Liver (tissue), 9 donors: ENCODE measurements around the gene SPOP. TPM values are rescaled to one million over a fixed set of nuclear protein-coding genes. Genes with fewer than 3 reads are reported as not detected.

Experiments
- DNase-seq: peaks from one replicate; pipeline ENCODE4 v3.0.0-alpha.2; 2017; ENCODE audit warnings: low spot score
- H3K27ac ChIP-seq, 2 donors: one replicate each; pipeline ENCODE4 v1.7.0; 2013; ENCODE audit warnings: inconsistent platforms in 2 of 2, low read length in 2 of 2, control low read depth in 1 of 2, low read depth in 1 of 2, mild to moderate bottlenecking in 1 of 2
- H3K27me3 ChIP-seq, 4 donors: one replicate each; pipeline versions ENCODE4 v1.6.1 to v1.7.0; 2013; ENCODE audit warnings: low read length in 3 of 4, inconsistent platforms in 1 of 4, mild to moderate bottlenecking in 1 of 4, moderate library complexity in 1 of 4; ENCODE audit not compliant: control insufficient read depth in 4 of 4, insufficient read depth in 4 of 4
- H3K36me3 ChIP-seq, 4 donors: one replicate each; pipeline versions ENCODE4 v1.6.1 to v1.7.0; 2013; ENCODE audit warnings: low read length in 3 of 4, mild to moderate bottlenecking in 3 of 4, low read depth in 1 of 4, moderate library complexity in 1 of 4; ENCODE audit not compliant: control insufficient read depth in 4 of 4, insufficient read depth in 3 of 4
- H3K4me1 ChIP-seq, 4 donors: one replicate each; pipeline versions ENCODE4 v1.6.1 to v1.7.0; 2013; ENCODE audit warnings: low read length in 3 of 4, mild to moderate bottlenecking in 3 of 4, moderate library complexity in 1 of 4; ENCODE audit not compliant: control insufficient read depth in 4 of 4, insufficient read depth in 4 of 4
- H3K4me3 ChIP-seq, 3 donors: one replicate each; pipeline versions ENCODE4 v1.6.1 to v1.7.0; 2013; ENCODE audit warnings: low read length in 3 of 3, control low read depth in 1 of 3, low read depth in 1 of 3, mild to moderate bottlenecking in 1 of 3
- H3K9ac ChIP-seq, 2 donors: one replicate each; pipeline ENCODE4 v1.7.0; 2013; ENCODE audit warnings: low read length in 2 of 2, mild to moderate bottlenecking in 2 of 2, moderate library complexity in 2 of 2, control low read depth in 1 of 2, low read depth in 1 of 2
- H3K9me3 ChIP-seq, 4 donors: one replicate each; pipeline versions ENCODE4 v1.6.1 to v1.7.0; 2013; ENCODE audit warnings: low read length in 3 of 4; ENCODE audit not compliant: control insufficient read depth in 4 of 4
- FOXA1 ChIP-seq: IDR thresholded peaks from 2 replicates; pipeline ENCODE4 v1.6.1; 2016; ENCODE audit warnings: antibody characterized with exemption
- FOXA2 ChIP-seq: IDR thresholded peaks from 2 replicates; pipeline ENCODE4 v1.6.1; 2016; ENCODE audit warnings: antibody characterized with exemption
- GABPA ChIP-seq, 2 donors: IDR thresholded peaks in 1 of 2; conservative IDR thresholded peaks in 1 of 2; 2 replicates each; pipeline ENCODE4 v1.6.1; 2016; ENCODE audit warnings: antibody characterized with exemption in 2 of 2, mild to moderate bottlenecking in 1 of 2, moderate library complexity in 1 of 2
- HNF4A ChIP-seq, 2 donors: conservative IDR thresholded peaks; 2 replicates each; pipeline ENCODE4 v1.6.1; 2016; ENCODE audit warnings: antibody characterized with exemption in 2 of 2, mild to moderate bottlenecking in 2 of 2
- JUND ChIP-seq, 2 donors: IDR thresholded peaks; 2 replicates each; pipeline ENCODE4 v1.6.1; 2016; ENCODE audit warnings: antibody characterized with exemption in 2 of 2
- NR2F2 ChIP-seq: IDR thresholded peaks from 2 replicates; pipeline ENCODE4 v1.6.1; 2016; ENCODE audit warnings: antibody characterized with exemption
- RAD21 ChIP-seq, 2 donors: IDR thresholded peaks; 2 replicates each; pipeline ENCODE4 v1.6.1; 2016; ENCODE audit warnings: antibody characterized with exemption in 2 of 2, mild to moderate bottlenecking in 2 of 2
- RXRA ChIP-seq, 2 donors: IDR thresholded peaks; 2 replicates each; pipeline ENCODE4 v1.6.1; 2017 to 2018; ENCODE audit warnings: antibody characterized with exemption in 2 of 2, mild to moderate bottlenecking in 1 of 2
- SP1 ChIP-seq: IDR thresholded peaks from 2 replicates; pipeline ENCODE4 v1.6.1; 2018; ENCODE audit warnings: antibody characterized with exemption, mild to moderate bottlenecking
- TAF1 ChIP-seq: conservative IDR thresholded peaks from 2 replicates; pipeline ENCODE4 v1.6.1; 2016; ENCODE audit warnings: antibody characterized with exemption, mild to moderate bottlenecking
- YY1 ChIP-seq: IDR thresholded peaks from 2 replicates; pipeline ENCODE4 v1.6.1; 2016; ENCODE audit warnings: antibody characterized with exemption, mild to moderate bottlenecking
- WGBS: extraction: QIAGEN DNeasy Blood & Tissue Kit; methylation state at CpG from one replicate; pipeline ENCODE4 v1.1.7; 2013; 5-methylcytosine and 5-hydroxymethylcytosine counted together
- polyA plus RNA-seq, 2 donors: library from polyadenylated mRNA; stranded (reverse) in 1 of 2; unstranded in 1 of 2; fragments of 200-250 nt in 1 of 2; fragments of >200 nt in 1 of 2; fragmentation: Nextera tagmentation in 1 of 2; extraction: Ambion mirVana in 1 of 2; gene quantifications; one replicate each; pipeline versions ENCODE4 v1.2.1 to v1.2.3, GENCODE V29; 2013 to 2015
- total RNA-seq, 2 donors: library from RNA; depleted of rRNA; stranded (reverse); fragments of >200 nt; gene quantifications; one replicate each; pipeline ENCODE4 v1.2.3, GENCODE V29; 2014
- TF ChIP-seq, protein P1 (sequence below): IDR thresholded peaks from 2 replicates; pipeline ENCODE4 v1.6.1; 2016; ENCODE audit warnings: antibody characterized with exemption
- TF ChIP-seq, protein P2 (sequence below): IDR thresholded peaks from 2 replicates; pipeline ENCODE4 v1.6.1; 2016; ENCODE audit warnings: antibody characterized with exemption
- TF ChIP-seq, protein P3 (sequence below): IDR thresholded peaks from 2 replicates; pipeline ENCODE4 v1.6.1; 2016; ENCODE audit warnings: antibody characterized with exemption
- TF ChIP-seq, protein P4 (sequence below): fragments of 150-350 bp; IDR thresholded peaks from 2 replicates; pipeline ENCODE4 v1.5.1; 2017; ENCODE audit warnings: improper control_type of control experiment, low read depth, low read length; ENCODE audit not compliant: missing input control
- TF ChIP-seq, protein P5 (sequence below): IDR thresholded peaks from 2 replicates; pipeline ENCODE4 v1.6.1; 2016; ENCODE audit warnings: antibody characterized with exemption, mild to moderate bottlenecking
- donor health status: healthy.
- donor health status: healthy.
- donor health status: healthy.
- donor health status: healthy.
- donor health status: healthy.

The SPOP gene
- total and polyA plus RNA-seq, 4 donors = 21.6 to 50.8 (median 42.4) TPM

DNA sequence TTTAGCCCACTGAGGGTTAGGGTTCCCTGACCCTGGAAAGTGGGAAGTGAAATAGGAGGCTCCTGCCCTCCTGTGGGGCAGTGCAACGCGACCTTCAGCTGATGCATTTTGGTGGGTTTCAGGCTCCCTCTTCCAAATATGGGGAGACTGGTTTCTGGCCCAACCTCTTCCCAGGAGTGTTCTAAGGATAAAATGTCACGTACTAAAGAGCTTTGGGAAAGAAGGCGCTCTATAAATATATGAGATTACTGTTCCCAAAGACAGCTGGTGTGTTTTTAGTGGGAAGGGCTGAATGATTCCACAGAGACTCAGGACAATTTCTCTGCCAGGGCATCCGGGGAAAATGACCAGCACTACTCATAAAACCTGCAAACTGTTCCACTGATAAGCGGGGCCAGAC, 20.1 kb upstream of the SPOP start:
- Histone ChIP-seq H3K27ac (no peak overlapping the region), H3K4me3 (no peak overlapping the region), H3K36me3 (peaks cover 13 to 35% (median 27%) of the 10 kb centered on the region in 4 donors), H3K27me3 (no peaks in the 10 kb centered on the region), H3K9me3 (no peaks in the 10 kb centered on the region), H3K4me1 (peaks cover 0 to 8% (median 7%) of the 10 kb centered on the region in 4 donors), H3K9ac (no peak overlapping the region)
- DNase-seq = no peak
- 76% methylated on average over 6 of the region's 6 CpGs for WGBS
- TF ChIP-seq, protein P1, sequence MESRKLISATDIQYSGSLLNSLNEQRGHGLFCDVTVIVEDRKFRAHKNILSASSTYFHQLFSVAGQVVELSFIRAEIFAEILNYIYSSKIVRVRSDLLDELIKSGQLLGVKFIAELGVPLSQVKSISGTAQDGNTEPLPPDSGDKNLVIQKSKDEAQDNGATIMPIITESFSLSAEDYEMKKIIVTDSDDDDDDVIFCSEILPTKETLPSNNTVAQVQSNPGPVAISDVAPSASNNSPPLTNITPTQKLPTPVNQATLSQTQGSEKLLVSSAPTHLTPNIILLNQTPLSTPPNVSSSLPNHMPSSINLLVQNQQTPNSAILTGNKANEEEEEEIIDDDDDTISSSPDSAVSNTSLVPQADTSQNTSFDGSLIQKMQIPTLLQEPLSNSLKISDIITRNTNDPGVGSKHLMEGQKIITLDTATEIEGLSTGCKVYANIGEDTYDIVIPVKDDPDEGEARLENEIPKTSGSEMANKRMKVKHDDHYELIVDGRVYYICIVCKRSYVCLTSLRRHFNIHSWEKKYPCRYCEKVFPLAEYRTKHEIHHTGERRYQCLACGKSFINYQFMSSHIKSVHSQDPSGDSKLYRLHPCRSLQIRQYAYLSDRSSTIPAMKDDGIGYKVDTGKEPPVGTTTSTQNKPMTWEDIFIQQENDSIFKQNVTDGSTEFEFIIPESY = no peak
- TF ChIP-seq, protein P2, sequence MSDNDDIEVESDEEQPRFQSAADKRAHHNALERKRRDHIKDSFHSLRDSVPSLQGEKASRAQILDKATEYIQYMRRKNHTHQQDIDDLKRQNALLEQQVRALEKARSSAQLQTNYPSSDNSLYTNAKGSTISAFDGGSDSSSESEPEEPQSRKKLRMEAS = no peak
- no peak for TF ChIP-seq FOXA1
- TF ChIP-seq FOXA2 = no peak
- no peak for TF ChIP-seq NR2F2
- TF ChIP-seq, protein P3, sequence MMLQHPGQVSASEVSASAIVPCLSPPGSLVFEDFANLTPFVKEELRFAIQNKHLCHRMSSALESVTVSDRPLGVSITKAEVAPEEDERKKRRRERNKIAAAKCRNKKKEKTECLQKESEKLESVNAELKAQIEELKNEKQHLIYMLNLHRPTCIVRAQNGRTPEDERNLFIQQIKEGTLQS = no peak
- TF ChIP-seq, protein P4, sequence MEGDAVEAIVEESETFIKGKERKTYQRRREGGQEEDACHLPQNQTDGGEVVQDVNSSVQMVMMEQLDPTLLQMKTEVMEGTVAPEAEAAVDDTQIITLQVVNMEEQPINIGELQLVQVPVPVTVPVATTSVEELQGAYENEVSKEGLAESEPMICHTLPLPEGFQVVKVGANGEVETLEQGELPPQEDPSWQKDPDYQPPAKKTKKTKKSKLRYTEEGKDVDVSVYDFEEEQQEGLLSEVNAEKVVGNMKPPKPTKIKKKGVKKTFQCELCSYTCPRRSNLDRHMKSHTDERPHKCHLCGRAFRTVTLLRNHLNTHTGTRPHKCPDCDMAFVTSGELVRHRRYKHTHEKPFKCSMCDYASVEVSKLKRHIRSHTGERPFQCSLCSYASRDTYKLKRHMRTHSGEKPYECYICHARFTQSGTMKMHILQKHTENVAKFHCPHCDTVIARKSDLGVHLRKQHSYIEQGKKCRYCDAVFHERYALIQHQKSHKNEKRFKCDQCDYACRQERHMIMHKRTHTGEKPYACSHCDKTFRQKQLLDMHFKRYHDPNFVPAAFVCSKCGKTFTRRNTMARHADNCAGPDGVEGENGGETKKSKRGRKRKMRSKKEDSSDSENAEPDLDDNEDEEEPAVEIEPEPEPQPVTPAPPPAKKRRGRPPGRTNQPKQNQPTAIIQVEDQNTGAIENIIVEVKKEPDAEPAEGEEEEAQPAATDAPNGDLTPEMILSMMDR = no peak
- TF ChIP-seq HNF4A (conservative IDR thresholded peaks at IDR 0.05) = no peak
- no peak for TF ChIP-seq RAD21 (IDR thresholded peaks at IDR 0.05)
- no peak for TF ChIP-seq JUND (IDR thresholded peaks at IDR 0.05)
- no peak for TF ChIP-seq GABPA (IDR thresholded peaks at IDR 0.05 in 1 of 2, conservative IDR thresholded peaks at IDR 0.05 in 1 of 2)
- no peak for TF ChIP-seq YY1

DNA sequence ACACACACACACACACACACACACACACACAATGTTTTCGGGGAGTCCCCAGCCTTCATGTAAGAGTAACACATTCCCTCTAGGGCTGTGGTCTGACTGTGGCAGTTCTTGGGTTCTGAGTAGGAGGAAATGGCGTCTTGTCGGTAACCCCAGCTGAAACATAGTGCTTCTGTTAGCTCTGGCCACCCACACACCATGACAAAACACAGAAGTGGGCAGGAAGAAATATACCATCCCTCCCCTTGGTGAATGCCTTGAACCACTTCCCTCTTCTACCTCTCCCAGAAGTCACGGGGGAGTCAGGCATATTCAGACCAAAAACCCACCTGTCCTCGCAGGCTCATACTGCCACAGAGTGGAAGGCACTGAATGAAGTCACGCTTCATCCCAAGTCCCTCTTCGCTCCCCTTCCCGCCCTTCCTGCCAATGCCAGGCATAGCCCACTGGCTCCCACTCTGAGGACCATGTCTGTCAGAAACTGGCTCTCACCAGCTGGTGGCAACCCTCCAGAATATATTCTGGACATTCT, 18.4 kb upstream of the SPOP start:
- DNase-seq = no peak
- no peak overlapping the region for H3K27ac ChIP-seq
- peaks cover 3 to 18% (median 13%) of the 10 kb centered on the region in 4 donors for H3K36me3 ChIP-seq
- H3K27me3 ChIP-seq = no peaks in the 10 kb centered on the region
- no peaks in the 10 kb centered on the region for H3K9me3 ChIP-seq
- no peak overlapping the region for H3K4me3 ChIP-seq
- no peak for TF ChIP-seq RAD21 (IDR thresholded peaks at IDR 0.05)
- TF ChIP-seq, protein P5, sequence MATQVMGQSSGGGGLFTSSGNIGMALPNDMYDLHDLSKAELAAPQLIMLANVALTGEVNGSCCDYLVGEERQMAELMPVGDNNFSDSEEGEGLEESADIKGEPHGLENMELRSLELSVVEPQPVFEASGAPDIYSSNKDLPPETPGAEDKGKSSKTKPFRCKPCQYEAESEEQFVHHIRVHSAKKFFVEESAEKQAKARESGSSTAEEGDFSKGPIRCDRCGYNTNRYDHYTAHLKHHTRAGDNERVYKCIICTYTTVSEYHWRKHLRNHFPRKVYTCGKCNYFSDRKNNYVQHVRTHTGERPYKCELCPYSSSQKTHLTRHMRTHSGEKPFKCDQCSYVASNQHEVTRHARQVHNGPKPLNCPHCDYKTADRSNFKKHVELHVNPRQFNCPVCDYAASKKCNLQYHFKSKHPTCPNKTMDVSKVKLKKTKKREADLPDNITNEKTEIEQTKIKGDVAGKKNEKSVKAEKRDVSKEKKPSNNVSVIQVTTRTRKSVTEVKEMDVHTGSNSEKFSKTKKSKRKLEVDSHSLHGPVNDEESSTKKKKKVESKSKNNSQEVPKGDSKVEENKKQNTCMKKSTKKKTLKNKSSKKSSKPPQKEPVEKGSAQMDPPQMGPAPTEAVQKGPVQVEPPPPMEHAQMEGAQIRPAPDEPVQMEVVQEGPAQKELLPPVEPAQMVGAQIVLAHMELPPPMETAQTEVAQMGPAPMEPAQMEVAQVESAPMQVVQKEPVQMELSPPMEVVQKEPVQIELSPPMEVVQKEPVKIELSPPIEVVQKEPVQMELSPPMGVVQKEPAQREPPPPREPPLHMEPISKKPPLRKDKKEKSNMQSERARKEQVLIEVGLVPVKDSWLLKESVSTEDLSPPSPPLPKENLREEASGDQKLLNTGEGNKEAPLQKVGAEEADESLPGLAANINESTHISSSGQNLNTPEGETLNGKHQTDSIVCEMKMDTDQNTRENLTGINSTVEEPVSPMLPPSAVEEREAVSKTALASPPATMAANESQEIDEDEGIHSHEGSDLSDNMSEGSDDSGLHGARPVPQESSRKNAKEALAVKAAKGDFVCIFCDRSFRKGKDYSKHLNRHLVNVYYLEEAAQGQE = no peak
- TF ChIP-seq SP1 = no peak
- TF ChIP-seq GABPA (IDR thresholded peaks at IDR 0.05 in 1 of 2, conservative IDR thresholded peaks at IDR 0.05 in 1 of 2) = no peak
- no peak for TF ChIP-seq RXRA (IDR thresholded peaks at IDR 0.05)
- TF ChIP-seq HNF4A (conservative IDR thresholded peaks at IDR 0.05) = no peak
- TF ChIP-seq, protein P3 = no peak
- TF ChIP-seq FOXA1 = no peak
- TF ChIP-seq TAF1 = no peak
- TF ChIP-seq, protein P2 = no peak
- TF ChIP-seq, protein P1 = no peak
- TF ChIP-seq YY1 = no peak
- no peak for TF ChIP-seq NR2F2
- TF ChIP-seq JUND (IDR thresholded peaks at IDR 0.05) = no peak
- H3K9ac ChIP-seq = no peak overlapping the region
- peaks cover 0 to 8% (median 7%) of the 10 kb centered on the region in 4 donors for H3K4me1 ChIP-seq
- 86% methylated on average over 8 of the region's 8 CpGs for WGBS
